Frontal cortex (tissue), 4 donors: ENCODE results near the gene GPR50. TPM values are rescaled to one million over a fixed set of nuclear protein-coding genes. Genes with fewer than 3 reads are reported as not detected.

Experiments used
- DNase-seq, 2 donors: peaks; one replicate each; pipeline ENCODE4 v3.0.0; 2012; ENCODE audit warnings: low spot score in 2 of 2
- FAIRE-seq: peaks from 2 replicates; lab custom pipeline; 2012; peaks lifted over from hg19 to GRCh38; lab: Jason Lieb, UNC
- total RNA-seq: library from RNA; depleted of rRNA; stranded (reverse); fragments of >200 nt; gene quantifications from one replicate; pipeline ENCODE4 v1.2.3, GENCODE V29; 2014
- donor health status: control.
- donor health status: control.
- donor health status: control.

The GPR50 gene
- total RNA-seq: not detected

GRCh38 chrX:151176231-151176750, at the start of gene GPR50:
GPR50 (plus strand) TSS chrX:151176584; CDS start chrX:151176722, 138 bp downstream.
- DNase-seq (no peak), FAIRE-seq (no peak)

GRCh38 chrX:151132531-151132930, 43.9 kb upstream of the GPR50 start:
- no peak for FAIRE-seq
- DNase-seq: no peak

DNA sequence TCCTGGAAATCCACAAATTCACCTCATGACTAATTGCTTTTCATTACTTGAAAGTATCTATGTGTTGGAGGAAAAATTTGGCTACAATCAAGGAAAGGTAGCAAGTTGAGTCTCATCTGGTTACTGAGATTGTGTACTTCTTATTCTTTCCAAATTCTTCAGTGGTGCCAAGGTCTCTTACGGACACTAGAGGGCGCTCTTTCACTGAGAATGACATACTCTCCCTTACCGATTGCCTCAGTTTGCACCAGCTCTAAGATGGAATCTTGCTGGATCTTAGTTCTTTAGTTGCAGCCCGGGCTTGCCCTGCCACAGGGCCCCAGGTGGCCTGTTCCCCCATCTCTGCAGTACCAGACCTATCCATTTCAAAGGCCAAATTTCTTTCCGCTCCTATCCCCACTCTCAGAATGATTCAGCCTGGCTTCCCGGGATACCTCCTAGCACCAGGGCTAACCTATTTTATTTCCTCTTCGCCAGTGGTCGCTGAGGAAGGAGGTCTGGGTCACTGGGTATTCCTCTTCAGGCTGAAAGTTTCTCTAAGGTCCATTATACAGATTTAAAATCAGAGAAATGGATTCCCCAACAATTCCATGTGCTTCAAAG, 24.6 kb upstream of the GPR50 start:
- DNase-seq: no peak
- no peak for FAIRE-seq

DNA sequence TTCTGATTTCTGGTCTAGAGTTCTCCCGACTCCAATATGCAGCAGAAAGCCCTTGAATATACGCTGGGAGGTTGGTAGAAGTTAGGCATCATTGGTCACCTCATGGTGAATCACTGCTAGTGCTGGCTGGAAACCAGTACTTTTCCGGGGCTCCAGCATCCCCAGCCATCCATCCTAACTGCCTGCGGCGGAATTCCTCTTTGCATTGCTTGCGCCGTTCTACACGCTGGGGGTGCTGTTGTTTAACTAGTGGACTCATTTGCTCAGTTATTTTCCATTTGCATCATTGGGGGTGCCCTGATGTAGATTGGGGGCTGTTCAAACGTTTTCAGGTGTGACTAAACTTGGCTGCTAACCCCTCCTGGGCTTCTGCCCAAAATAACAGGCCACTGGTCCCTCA, 23.3 kb upstream of the GPR50 start:
- FAIRE-seq: no peak
- DNase-seq: no peak

- FAIRE-seq: no peak
- DNase-seq: no peak
Observed at GRCh38 chrX:151153667-151154066, 22.7 kb upstream of the GPR50 start.

DNA sequence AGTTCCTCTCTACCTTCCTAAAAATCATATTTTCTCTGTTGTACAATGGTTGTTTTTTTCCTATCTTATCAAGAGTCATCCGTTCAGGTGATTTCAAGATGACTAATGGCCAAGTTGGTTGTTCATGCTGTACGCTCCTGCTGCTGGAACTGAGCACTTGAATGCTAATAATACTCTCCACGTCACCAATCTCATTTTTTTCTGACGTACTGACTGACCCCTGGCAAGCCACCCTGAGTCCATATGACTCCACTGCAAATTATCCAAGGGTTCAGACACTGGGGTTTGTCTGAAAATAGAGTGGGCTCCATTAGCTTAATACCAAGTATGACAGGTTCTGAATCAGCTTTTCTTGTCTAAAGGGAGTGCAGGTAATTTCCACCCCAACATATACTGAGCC, 21.1 kb upstream of the GPR50 start:
- no peak for DNase-seq
- FAIRE-seq: no peak

GRCh38 chrX:151161690-151162089, 14.7 kb upstream of the GPR50 start:
- DNase-seq (no peak), FAIRE-seq (no peak)

- FAIRE-seq (no peak), DNase-seq (no peak)
Observed at GRCh38 chrX:151167791-151168345, 8.5 kb upstream of the GPR50 start.

DNA sequence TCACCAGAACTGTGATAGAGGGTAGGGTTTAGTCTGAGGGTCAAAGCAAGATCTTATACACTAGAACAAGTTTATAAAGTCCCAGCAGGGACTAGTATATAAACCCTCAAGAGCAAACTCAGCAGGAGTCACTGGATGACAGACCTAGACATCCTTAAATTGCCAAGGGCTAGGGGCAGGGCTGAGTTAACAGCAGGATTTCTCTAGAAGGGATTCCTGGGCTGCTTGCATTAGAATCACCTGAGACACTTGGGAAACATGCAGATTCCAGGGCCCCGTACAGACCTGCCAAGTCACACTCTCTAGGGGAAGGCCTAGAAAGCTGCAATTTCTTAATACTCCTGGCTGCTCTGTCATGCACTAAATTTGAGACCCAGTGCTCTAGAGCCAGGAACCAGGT, 6.6 kb upstream of the GPR50 start:
- DNase-seq: no peak
- no peak for FAIRE-seq

GRCh38 chrX:151174581-151175282, 1.7 kb upstream of the GPR50 start:
- DNase-seq: no peak
- no peak for FAIRE-seq

- no peak for FAIRE-seq
Observed at GRCh38 chrX:151175283-151176062, 911 bp upstream of the GPR50 start.

GRCh38 chrX:151177141-151178027, 1.0 kb downstream of the GPR50 start:
- FAIRE-seq (no peak), DNase-seq (no peak)

More at GRCh38 chrX:151175283-151176062, 911 bp upstream of the GPR50 start:
- DNase-seq: no peak

GRCh38 chrX:151178746-151179145, 2.4 kb downstream of the GPR50 start:
- FAIRE-seq (no peak), DNase-seq (no peak)

GRCh38 chrX:151180400-151180799, 4.0 kb downstream of the GPR50 start:
- DNase-seq (no peak), FAIRE-seq (no peak)

DNA sequence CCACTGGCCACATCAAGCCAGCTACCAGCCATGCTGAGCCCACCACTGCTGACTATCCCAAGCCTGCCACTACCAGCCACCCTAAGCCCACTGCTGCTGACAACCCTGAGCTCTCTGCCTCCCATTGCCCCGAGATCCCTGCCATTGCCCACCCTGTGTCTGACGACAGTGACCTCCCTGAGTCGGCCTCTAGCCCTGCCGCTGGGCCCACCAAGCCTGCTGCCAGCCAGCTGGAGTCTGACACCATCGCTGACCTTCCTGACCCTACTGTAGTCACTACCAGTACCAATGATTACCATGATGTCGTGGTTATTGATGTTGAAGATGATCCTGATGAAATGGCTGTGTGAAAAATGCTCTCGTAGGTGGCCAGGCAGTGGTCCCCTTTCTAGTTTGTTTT, 4.7 kb downstream of the GPR50 start:
- no peak for FAIRE-seq
- DNase-seq: no peak

DNA sequence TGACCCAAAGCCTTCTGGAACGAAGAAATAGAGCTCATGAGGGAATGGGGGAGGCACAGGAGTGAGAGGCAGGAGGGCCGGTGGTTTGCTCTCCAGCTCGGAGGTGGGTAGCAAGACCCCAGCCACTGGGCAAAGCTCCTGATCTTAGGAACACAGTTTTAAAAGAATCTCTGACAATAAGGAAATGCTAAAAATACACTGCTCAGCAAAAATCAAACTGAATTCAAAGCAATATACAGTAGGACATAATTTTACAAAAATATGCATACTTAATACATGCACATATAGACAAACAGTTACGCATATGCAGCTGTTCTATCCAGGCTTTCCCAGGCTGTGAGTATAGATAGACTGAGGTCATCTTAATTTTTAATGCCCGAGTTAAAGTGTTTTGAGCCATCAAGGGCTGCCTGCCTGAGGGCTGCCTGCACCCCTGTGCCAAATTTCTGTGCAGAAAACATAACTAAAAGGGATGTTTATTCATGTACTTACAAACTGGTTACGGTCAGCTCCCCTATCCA, 6.9 kb downstream of the GPR50 start:
- FAIRE-seq (no peak), DNase-seq (no peak)

GRCh38 chrX:151183912-151184565, 7.7 kb downstream of the GPR50 start:
- no peak for FAIRE-seq
- no peak for DNase-seq

DNA sequence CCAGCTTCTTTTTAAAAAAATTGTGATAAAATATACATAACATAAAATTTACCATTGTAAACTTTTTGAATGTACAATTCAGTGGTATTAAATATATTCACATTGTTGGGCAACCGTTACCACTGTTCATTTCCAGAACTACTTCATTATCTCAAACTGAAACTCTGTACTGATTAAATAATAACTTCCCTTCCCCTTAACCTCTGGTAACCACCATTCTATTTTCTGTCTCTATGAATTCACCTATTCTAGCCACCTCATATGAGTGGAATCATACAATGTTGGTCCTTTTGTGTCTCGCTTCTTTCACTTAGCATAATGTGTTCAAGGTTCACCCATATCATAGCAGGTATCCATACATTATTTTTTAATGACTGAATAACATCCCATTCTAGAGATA, 8.3 kb downstream of the GPR50 start:
- FAIRE-seq (no peak), DNase-seq (no peak)

DNA sequence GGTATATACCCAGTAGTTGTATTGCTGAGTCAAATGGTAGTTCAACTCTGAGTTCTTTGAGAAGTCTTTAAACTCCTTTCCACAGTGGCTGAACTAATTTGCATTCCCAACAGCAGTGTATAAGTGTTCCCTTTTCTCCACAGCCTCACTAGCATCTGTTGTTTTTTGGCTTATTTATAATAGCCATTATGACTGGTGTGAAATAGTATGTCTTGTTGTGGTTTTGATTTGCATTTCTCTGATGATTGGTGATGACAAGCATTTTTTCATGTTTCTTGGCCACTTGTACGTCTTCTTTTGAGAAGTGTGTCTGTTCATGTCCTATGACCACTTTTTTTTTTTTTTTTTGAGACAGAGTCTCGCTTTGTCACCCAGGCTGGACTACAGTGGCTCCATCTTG, 30.5 kb downstream of the GPR50 start:
- DNase-seq: no peak
- no peak for FAIRE-seq
